ENCODE measurements around the gene RNF144B. TPM values are rescaled to one million over a fixed set of nuclear protein-coding genes. Genes with fewer than 3 reads are reported as not detected.

RNF144B gene
- total RNA-seq, 4 donors from 2014 or later, result 1.4 to 14.9 (median 2.4) TPM

GRCh38 chr6:18433059-18433458, 45.9 kb downstream of the RNF144B start:
- TF ChIP-seq CTCF (IDR thresholded peaks at IDR 0.05), result no peak
- no peak for TF ChIP-seq POLR2A (IDR thresholded peaks at IDR 0.05)
- no peak for DNase-seq
- no peaks in the 10 kb centered on the region for H3K27me3 ChIP-seq
- H3K4me3 ChIP-seq, result no peak overlapping the region
- no peaks in the 10 kb centered on the region for H3K36me3 ChIP-seq
- no peaks in the 10 kb centered on the region for H3K9me3 ChIP-seq
- H3K27ac ChIP-seq, result no peak overlapping the region
- no peaks in the 10 kb centered on the region for H3K4me1 ChIP-seq

GRCh38 chr6:18436341-18436740, 49.2 kb downstream of the RNF144B start:
- Histone ChIP-seq H3K9me3 (no peaks in the 10 kb centered on the region), H3K27ac (no peak overlapping the region), H3K27me3 (no peaks in the 10 kb centered on the region), H3K36me3 (no peaks in the 10 kb centered on the region), H3K4me1 (no peaks in the 10 kb centered on the region), H3K4me3 (no peak overlapping the region)
- no peak for DNase-seq
- TF ChIP-seq POLR2A (IDR thresholded peaks at IDR 0.05) (no peak), CTCF (IDR thresholded peaks at IDR 0.05) (no peak)

GRCh38 chr6:18439581-18439980, 52.4 kb downstream of the RNF144B start:
- Histone ChIP-seq H3K4me3 (no peak overlapping the region), H3K27me3 (no peaks in the 10 kb centered on the region), H3K27ac (no peak overlapping the region), H3K9me3 (no peaks in the 10 kb centered on the region), H3K4me1 (no peaks in the 10 kb centered on the region), H3K36me3 (no peaks in the 10 kb centered on the region)
- TF ChIP-seq CTCF (IDR thresholded peaks at IDR 0.05), result no peak
- TF ChIP-seq POLR2A (IDR thresholded peaks at IDR 0.05), result no peak
- no peak for DNase-seq

GRCh38 chr6:18441251-18441979, 54.3 kb downstream of the RNF144B start:
- Histone ChIP-seq H3K27me3 (no peaks in the 10 kb centered on the region), H3K9me3 (no peaks in the 10 kb centered on the region), H3K27ac (no peak overlapping the region), H3K4me1 (no peaks in the 10 kb centered on the region), H3K36me3 (no peaks in the 10 kb centered on the region), H3K4me3 (no peak overlapping the region)
- no peak for DNase-seq
- no peak for TF ChIP-seq CTCF (IDR thresholded peaks at IDR 0.05)
- no peak for TF ChIP-seq POLR2A (IDR thresholded peaks at IDR 0.05)

GRCh38 chr6:18444111-18444510, 57.0 kb downstream of the RNF144B start:
- Histone ChIP-seq H3K4me1 (no peaks in the 10 kb centered on the region), H3K27ac (no peak overlapping the region), H3K27me3 (no peaks in the 10 kb centered on the region), H3K9me3 (no peaks in the 10 kb centered on the region), H3K4me3 (no peak overlapping the region), H3K36me3 (no peaks in the 10 kb centered on the region)
- no peak for DNase-seq
- TF ChIP-seq CTCF (IDR thresholded peaks at IDR 0.05) (no peak), POLR2A (IDR thresholded peaks at IDR 0.05) (no peak)
